ENCODE results near the gene KRTAP12-1.

Gene KRTAP12-1

DNA sequence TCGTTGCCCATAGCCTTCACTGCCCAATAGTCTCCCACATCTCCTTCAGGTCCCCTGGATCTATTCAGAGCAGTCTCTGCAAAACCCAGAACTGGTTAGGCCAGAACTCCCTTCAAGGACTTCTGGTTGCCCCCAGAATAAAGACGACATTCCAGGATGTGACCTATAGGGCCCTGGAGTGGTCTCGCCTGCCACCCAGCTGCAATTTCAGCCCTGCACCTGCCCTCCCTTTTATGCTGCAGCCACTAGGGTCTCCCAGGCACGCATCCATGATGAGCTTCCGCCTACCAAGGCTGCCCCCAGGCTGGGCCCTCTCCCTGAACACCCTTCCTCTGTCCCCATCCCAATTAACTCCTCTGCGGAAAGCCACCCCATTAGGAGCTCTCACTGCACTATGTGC, 36.6 kb upstream of the KRTAP12-1 start:
- TF ChIP-seq GATA2 (IDR thresholded peaks at IDR 0.05; ENCODE audit: low read depth, low read length): no peak
- TF ChIP-seq GATA3 (IDR thresholded peaks at IDR 0.05; ENCODE audit: low read depth, low read length): no peak

- TF ChIP-seq GATA3 (IDR thresholded peaks at IDR 0.05; ENCODE audit: low read depth, low read length): no peak
- TF ChIP-seq GATA2 (IDR thresholded peaks at IDR 0.05; ENCODE audit: low read depth, low read length): no peak
Observed at GRCh38 chr21:44718093-44718492, 36.1 kb upstream of the KRTAP12-1 start.

GRCh38 chr21:44716984-44717383, 35.0 kb upstream of the KRTAP12-1 start:
- no peak for TF ChIP-seq GATA3 (IDR thresholded peaks at IDR 0.05; ENCODE audit: low read depth, low read length)
- TF ChIP-seq GATA2 (IDR thresholded peaks at IDR 0.05; ENCODE audit: low read depth, low read length): no peak

- TF ChIP-seq GATA3 (IDR thresholded peaks at IDR 0.05; ENCODE audit: low read depth, low read length) (no peak), GATA2 (IDR thresholded peaks at IDR 0.05; ENCODE audit: low read depth, low read length) (no peak)
Observed at GRCh38 chr21:44714905-44715304, 32.9 kb upstream of the KRTAP12-1 start.

GRCh38 chr21:44713846-44714245, 31.9 kb upstream of the KRTAP12-1 start:
- TF ChIP-seq GATA3 (IDR thresholded peaks at IDR 0.05; ENCODE audit: low read depth, low read length) (no peak), GATA2 (IDR thresholded peaks at IDR 0.05; ENCODE audit: low read depth, low read length) (no peak)

DNA sequence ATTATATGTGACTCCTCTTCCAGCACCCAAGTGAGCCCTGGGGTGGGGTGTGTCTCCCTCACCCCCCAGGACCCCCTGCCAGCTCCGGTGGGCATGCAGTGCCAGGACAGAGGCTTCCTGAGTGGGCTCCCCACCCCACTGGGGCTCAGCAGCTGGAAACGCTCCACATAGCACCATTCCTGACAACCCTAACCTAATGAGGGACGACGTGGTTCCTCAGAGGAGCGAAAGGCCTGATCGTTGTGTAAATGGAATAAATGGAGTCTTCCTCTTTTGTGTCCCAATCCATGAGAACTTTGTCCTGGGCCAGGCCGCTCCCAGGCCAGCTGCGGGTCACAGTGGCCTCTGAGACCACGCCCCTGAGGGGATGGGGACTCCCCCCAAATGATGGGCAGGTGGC, 31.2 kb upstream of the KRTAP12-1 start:
- TF ChIP-seq GATA2 (IDR thresholded peaks at IDR 0.05; ENCODE audit: low read depth, low read length): no peak
- no peak for TF ChIP-seq GATA3 (IDR thresholded peaks at IDR 0.05; ENCODE audit: low read depth, low read length)

DNA sequence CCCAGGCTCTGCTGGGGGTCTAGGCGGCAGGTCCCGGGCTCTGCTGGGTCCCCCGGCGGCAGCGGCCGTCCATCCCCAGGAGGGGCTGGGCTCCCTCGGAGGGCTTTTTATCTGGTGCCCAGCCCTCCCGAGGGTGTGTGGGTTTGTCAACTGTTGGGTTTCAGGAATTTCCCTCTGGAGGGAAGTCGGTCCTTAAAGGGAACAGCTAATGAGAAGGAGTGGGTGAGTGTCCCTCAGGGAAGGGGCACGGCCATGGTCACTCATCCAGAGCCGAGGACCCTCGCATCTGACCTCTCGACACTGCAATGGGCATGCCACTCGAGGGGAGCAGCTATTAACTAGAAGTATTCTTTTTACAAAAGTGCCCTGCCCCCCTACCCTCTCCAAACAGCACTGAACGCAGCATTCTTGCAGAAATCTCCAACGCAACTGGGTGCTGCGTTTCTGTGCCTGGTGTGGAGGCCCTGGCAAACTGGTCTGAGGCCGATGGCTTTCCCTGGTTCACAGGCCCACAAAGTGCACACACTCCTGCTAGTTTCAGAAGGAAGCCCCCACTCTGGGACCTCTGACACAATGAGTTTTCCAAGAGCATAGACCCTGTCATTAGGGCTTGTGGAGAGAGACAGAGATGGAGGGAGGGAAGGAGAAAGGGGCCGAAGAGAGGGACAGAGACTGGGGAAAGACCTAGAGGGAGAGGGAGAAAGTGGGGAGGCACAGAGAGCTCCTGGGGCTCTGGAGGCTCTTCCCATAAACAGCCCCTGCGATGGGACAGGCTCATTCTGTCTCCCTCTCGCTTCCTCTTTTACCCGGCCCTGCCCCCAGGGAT, 30.5 kb upstream of the KRTAP12-1 start:
- TF ChIP-seq GATA3 (IDR thresholded peaks at IDR 0.05; ENCODE audit: low read depth, low read length) (no peak), GATA2 (IDR thresholded peaks at IDR 0.05; ENCODE audit: low read depth, low read length) (no peak)

DNA sequence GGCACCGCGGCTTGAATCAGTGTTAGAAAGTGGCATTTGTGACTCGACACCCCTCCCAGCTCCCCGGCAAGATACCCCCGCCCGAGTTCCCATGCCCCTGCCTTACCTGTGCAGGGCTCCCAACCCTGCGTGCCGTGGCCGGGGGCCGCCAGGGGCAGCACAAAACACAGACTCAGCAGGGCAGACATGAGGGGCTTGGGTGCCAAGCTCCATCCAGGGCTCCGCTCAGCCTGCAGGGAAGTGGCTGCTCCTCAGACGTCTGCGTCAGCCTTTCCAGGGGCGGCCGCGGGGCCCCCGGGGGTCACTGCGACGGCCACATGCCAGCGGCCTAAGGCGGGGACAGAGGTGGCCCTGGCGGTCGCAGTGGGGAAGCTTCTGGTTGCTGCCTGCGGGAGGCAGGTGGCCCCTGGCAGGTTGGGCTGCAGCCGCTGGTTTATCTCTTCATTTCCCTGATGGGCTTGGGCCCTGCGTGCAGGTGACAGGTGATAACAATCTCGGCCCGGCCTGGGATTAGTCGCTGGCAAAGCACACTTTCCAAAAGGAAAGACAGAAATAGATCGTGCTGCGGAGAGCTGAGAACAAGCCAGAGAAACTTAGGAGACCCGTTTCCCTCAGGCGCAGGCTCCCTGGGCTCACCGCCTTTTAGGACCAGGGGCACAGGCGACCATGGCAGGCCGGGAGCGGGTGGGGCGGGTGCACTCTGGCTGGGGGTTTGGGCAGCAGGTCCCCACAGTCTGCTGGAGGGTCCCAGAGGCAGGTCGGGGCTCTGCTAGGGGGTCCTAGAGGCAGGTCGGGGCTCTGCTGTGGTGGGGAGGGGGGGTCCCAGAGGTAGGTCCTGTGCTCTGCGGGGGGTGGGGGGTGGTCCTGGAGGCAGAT, 29.6 kb upstream of the KRTAP12-1 start, which contains the start of gene TSPEAR:
TSPEAR (minus strand) TSS at position 246 of the 876 bp plus-strand sequence; CDS start at position 188, 58 bp downstream.
- peak; percentile 46; the same call in 1 of the 2 replicates for TF ChIP-seq GATA2 (IDR thresholded peaks at IDR 0.05; ENCODE audit: low read depth, low read length)
- no peak for TF ChIP-seq GATA3 (IDR thresholded peaks at IDR 0.05; ENCODE audit: low read depth, low read length)

DNA sequence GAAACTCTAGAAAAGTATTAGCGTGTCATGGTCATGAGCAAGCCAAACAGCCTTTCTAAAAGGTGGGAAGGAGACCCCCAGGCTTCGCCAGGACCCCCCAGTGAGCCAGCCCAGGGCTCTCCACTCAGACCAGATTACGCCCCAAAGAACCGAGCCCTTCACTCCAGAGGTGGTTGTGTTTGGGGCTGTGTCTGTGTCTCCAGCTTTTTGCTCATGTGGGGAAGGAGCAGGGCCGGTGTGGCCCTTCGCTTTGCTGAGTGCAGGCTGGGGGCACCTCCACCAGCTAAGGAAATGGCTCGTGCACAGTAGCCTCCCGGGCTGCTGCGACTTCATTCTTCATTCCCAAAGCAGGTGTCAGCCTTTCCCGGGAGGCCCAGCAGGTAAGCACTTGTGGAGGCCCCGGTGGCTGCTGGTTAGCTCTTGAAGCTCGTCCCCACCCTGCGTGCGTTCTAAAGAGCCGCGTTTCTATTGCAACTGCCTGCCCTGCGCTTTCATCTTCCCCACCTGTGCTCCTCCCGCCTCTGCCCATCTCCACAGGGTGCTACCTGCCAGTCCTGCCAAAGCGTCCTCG, 28.9 kb upstream of the KRTAP12-1 start:
- TF ChIP-seq GATA2 (IDR thresholded peaks at IDR 0.05; ENCODE audit: low read depth, low read length) (no peak), GATA3 (IDR thresholded peaks at IDR 0.05; ENCODE audit: low read depth, low read length) (no peak)

GRCh38 chr21:44710294-44710665, 28.3 kb upstream of the KRTAP12-1 start:
- TF ChIP-seq GATA3 (IDR thresholded peaks at IDR 0.05; ENCODE audit: low read depth, low read length): no peak
- no peak for TF ChIP-seq GATA2 (IDR thresholded peaks at IDR 0.05; ENCODE audit: low read depth, low read length)

- TF ChIP-seq GATA3 (IDR thresholded peaks at IDR 0.05; ENCODE audit: low read depth, low read length) (no peak), GATA2 (IDR thresholded peaks at IDR 0.05; ENCODE audit: low read depth, low read length) (no peak)
Observed at GRCh38 chr21:44709426-44710293, 27.7 kb upstream of the KRTAP12-1 start.

DNA sequence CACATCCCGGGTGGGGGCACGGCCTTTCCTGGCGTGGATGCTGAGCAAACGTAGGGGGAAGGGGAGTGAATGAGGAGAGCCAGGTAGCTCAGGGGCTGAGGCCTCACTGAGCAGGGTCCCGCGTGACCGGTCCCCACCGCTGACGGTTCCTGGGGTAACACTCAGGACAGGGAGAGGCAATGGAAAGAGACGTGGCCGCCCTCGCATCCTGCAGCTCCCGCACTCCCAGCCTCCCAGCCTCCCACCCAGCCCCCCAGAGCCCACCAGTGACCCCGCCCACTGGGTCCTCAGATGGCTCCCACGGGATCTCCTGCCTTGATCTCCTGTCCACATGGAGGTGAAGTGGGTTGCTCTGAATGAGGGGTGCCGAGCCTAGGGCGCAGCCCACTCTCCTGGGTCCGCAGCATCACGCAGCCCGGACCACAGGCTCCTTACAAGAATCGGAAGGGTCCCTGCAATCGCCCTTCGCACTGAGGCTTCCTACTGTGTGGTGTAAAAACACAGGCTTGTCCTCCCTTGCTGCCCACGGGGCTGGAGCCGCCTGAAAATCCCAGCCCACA, 27.0 kb upstream of the KRTAP12-1 start:
- TF ChIP-seq GATA2 (IDR thresholded peaks at IDR 0.05; ENCODE audit: low read depth, low read length) (no peak), GATA3 (IDR thresholded peaks at IDR 0.05; ENCODE audit: low read depth, low read length) (no peak)

Measured in SH-SY5Y (cell line).